ENCODE results near the gene ZNF740.
"Not testable (repeated sequence)": the region's sequence is repeated elsewhere in the genome, so short reads cannot be mapped to it uniquely, and the experiment has no call there.

The ZNF740 gene

DNA sequence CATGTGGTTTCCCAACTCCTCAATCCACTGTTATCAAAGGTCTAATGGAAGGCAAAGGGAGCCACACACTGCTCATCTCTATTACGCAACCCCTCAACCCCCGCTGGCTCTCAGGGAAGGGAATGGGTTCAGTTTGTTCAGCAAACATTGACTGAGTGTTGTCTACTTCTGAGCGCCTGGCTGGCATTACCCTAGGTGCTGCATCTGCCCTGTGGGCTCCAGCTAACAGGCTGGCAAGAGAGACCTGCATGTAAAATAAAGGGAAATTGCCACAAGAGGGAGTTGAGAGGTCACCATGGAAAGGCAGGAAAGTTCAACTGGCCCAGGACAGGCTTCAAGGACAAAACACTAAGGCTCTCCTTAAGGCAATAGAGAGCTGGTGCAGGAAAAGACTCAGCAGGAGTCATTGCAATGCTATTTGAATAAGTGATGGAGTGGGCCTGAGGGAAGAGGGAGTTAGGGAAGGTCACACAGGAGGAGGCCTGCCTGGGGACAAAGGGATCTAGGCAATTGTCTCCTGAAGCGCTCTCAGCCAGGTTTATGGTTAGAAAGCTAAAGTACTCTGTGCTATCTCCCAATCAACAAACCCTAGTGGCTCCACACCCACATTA lies 5.5 kb upstream of the ZNF740 start:
- DNase-seq = no peak

DNA sequence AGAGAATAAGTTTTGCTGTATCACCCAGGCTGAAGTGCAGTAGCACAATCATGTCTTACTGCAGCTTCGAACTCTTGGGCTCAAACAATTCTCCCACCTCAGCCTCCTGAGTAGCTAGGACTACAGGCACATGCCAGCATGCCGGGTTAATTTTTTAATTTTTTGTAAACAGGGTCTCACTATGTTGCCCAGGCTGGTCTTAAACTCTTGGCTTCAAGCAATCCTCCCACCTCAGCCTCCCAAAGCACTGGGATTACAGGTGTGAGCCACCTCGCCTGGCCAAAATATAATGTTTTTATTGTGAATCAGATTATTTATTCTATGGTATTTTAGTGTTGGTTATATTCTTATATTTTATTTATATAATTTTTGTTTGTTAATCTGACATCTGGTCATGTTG lies 3.8 kb upstream of the ZNF740 start:
- no peak for DNase-seq

DNA sequence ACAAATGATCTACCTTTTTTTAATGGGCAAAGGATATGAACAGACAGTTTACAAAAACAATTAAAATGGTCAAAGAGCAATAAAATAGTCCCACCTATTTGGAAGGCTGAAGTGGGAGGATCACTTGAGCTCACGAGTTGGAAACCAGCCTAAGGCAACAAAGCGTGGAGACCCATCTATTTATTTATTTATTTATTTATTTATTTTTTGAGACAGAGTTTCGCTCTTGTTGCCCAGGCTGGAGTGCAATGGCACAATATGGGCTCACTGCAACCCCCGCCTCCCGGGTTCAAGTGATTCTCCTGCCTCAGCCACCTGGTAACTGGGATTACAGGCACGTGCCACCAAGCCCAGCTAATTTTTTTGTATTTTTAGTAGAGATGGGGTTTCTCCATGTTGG lies 3.1 kb upstream of the ZNF740 start:
- not testable (repeated sequence) for DNase-seq

DNA sequence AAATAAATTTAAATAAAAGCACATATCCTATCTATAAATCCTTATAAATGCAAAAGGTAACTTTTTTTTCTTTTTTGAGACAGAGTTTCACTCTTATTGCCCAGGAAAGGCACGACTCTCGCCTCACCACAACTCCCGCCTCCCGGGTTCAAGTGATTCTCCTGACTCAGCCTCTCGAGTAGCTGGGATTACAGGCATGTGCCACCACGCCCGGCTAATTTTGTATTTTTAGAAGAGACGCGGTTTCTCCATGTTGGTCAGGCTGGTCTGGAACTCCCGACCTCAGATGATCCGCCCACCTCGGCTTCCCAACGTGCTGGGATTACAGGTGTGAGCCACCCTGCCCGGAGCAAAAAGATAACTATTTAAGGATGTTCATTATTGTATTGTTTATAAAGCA lies 1.7 kb upstream of the ZNF740 start:
- not testable (repeated sequence) for DNase-seq

DNA sequence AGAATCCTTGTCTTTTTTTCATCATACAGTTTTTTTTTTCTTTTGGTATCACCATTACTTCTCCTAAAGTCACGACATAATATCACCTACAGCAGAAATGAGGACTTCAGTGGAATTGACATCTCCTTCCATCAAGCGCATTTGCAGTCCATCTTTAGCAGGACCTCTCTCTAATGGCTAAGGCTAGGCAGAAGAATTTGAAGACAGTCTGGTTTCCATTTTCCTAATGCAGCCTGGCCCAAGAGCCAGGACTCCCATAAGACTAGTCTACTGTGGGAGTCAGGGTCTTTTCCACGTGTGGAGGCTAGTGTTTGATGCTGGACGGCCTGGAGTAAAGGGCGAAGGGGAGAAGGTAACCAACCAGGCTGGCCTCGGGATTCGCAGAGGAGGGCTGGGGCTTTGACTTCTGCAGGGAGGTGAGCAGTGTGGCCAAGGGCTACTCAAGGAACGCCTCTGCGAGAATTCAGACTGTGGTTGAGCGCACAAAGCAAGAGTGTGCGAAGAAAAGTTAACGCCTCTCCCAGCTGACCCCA lies 769 bp upstream of the ZNF740 start:
- DNase-seq = no peak

DNA sequence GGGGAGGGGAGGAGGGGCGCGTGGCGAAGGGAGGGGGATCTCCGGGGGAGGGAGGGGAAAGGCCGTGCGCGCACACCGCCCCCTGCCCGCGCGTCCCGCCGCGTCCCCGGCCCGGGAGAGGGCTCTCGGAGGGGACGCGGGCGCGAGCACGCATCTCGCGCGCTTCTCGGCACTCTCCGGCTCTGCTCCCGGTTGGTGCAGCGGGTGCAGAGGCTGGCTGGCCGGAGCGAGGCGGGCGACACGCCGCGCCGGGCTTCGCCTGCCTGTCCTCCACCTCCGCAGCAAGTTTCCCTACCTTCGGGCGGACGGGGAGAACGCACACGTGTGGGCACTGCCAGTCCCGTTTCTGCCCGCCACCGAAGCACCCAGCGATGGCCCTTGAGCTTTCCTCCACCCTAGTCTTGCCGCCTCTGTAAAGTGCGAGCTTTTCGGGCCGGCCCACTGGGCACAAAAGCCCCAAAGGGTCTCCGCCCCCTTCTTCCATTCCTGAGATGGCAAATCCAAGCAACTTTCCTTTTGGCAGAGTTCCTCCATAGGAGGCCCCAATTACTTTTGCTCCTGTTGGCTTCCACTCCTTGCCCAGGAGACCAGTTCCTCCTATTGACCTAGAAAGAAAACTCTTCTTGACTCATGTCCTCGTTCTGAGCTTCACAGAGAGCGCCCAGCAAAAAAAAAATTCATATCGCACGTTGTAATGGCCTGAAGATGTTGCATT lies 566 bp downstream of the ZNF740 start:
- peak; percentile 61 for DNase-seq

DNA sequence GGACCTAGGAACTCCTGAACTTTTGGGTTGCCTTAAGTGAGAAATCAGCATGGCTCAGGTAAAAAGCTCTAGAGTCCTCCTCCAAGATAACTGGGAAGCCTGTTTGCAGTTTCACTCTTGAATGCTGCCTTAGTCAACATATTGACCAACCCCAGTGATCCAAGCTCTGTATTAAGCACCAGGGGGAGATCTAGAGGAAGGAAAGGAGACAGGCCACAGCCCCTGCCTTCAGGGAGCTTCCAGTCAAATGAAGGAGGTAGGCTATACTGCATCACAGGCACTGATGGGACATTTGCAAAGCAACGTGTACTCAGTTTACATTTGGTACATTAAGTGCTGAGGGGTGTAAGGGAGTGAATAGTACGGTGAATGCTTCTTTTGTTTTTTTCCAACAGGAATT lies 1.4 kb downstream of the ZNF740 start:
- DNase-seq = no peak

DNA sequence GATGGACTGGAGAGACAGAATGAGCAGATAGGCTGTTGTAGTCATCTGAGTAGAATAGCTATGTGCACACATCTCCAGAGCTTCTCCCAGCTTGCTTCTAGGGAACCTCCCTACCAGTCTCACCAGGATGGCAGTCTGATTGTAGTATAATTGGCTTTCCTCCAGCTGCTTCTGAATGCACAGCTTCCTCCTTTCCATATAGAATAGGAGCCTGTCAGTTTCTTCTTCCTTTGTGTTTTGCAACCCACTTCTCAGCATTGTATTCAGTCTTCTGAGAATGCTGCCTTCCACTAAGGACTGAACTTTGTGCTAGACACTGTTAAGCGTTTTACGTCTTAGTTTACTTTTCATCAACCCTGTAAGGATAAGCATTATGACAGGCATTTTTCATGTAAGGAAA lies 2.4 kb downstream of the ZNF740 start:
- no peak for DNase-seq

DNA sequence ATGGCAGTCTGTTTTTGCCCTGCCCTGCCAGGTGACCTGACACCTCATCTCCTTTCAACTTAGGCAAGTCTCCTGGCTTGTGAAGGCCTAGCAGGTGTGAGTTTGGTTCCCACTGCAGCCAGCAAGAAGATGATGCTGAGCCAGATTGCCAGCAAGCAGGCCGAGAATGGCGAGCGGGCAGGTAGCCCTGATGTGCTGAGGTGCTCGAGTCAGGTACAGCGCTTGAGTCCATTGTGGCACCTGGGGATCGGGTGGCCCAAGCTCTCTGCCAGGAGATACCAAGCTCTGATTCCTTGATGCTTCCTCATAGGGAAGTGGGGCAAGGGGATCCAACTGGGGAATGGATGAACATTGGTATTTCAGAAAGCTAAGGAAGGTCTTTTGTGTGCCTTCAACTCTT lies 4.3 kb downstream of the ZNF740 start:
- DNase-seq = no peak

DNA sequence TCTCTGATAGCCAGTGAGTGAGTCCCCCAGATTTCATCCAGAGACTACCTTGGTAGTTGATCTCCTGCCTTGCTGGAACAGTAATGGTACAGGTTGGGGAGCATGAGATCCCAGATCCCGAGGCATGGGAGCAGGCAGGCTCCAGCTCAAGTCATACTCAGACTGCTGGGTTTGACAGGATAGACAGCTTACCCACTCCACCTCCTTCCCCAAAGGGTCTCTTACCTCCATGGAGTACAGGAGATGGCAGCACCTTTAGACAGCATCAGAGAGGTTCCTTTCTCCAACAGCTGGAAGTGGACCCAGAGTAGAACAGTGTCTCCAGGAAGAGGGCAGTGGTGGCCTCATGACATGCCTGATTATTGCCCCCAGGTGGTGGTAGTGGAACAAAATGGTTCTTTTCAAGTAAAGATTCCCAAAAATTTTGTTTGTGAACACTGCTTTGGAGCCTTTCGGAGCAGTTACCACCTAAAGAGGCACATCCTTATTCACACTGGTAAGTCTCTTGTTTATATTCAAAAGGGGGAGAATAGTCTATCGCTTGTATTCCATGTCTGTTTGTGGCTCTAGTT lies 5.1 kb downstream of the ZNF740 start:
- no peak for DNase-seq

DNA sequence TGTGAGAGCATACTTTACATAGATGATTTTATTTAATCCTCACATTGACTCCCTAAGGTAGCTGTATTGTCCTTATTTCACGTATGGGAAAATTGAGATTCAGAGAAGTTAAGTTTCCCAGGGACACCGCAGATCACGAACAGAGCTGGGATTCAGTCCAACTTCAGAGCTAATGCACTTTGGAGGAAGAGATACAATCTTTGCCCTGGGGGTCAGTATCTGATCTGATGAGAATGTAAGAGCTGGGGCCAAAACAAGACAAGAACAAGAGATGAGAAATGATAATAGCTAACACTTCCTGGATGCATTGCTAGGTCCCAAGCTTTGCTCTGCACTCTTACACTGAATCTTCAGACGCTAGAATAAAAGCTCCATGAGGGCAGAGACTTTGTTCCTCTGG lies 6.2 kb downstream of the ZNF740 start:
- DNase-seq = no peak

DNA sequence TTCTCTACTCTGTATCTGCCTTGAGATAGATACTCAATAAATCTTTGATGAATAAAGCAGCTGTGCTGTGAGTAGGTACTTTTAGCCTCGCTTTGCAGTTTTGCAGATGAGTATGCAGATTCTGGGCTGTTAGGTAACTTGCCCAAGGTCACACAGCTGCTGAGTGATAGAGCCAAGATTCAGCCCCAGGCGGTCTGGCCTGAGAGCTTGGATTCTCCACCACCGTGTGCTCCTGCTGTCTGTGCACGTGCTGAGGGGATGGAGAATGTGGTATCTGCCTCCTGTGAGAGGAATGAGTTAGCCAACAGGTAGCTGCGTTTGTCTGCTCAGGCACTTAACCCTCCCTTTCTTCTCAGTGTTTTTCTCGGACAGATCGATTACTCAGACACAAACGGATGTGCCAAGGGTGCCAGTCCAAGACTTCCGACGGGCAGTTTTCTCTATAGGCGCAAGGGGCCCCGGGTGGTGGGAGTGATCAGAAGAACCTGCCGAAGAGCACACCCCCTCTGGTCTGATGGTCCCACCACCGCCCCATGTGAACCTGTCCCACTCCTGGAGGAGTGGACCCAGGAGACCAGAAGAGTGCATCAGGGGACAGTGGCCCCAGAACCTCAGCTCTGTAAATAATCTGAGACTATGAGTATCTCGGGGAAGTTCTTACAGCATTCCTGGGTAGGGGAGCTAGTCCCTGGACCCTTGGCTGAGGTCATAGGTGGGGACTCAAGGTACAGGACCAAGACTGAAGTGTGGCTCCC lies 6.8 kb downstream of the ZNF740 start:
- DNase-seq = no peak

DNA sequence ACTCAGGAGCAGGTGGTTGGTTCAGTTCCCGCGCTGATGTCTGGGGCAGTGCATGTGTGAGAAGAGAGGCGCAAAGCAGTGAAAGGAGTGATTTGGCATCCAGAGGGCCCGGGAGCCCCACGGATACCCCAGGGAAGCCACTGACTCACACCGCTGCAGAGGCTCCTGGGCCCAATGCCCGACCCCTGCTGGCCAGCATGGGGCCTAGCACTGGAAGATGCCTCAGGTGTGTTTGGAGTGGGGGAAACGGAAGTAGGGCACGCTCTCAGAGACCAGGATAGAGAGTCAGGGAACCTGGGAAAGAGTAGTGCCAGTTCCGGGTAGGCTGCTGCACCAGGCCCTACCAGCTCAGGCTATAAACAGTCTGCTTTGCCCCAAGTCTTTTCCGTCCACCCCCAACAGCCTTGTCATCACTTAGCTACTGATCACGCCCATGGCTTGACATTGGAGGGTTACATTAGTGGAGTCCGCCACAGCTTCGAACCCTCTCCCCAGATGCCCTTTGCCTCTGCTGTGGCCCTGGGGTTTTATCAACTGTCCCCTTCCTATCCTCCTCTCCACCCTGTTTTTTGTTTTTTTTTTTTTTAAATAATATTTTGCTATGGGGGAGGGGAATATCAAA lies 9.7 kb downstream of the ZNF740 start:
- no peak for DNase-seq

DNA sequence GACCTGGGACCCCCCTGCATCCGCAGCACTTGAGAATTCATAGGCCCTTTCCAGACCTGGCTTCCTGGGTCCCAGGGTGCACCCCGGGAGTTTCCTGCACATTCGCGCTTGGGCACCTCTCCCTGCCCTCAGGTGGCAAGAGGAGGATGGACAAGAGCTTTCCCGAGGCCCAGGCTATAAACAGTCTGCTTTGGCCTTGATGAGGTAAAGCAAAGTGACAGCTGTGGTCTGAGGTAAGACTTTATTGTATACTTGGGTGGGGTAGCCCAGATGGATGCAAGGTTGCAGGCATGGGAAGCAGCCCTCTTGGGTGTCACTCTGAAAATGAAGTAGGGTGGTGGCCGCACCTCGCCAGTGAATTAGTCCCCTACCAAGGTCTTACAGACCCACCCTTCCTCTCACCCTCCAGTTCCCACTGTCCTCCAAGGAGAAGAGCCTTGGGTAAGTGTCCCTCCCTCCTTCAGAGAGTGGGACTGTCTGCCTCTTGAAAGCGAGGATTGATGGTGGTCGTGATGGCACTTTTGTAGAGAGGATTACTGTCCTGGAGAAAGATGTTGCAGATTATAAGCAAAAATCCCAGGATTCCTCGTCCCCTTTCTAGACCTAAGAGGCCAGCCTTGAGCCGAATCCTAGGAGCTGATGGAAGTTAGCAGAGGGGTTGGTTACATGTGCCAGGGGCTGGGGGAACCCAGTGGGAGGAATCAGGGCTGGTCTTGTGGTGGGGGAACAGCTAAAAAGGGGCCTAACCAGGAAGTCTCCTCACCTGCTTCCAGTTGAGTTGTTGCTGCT lies 10.8 kb downstream of the ZNF740 start:
- DNase-seq = no peak

DNA sequence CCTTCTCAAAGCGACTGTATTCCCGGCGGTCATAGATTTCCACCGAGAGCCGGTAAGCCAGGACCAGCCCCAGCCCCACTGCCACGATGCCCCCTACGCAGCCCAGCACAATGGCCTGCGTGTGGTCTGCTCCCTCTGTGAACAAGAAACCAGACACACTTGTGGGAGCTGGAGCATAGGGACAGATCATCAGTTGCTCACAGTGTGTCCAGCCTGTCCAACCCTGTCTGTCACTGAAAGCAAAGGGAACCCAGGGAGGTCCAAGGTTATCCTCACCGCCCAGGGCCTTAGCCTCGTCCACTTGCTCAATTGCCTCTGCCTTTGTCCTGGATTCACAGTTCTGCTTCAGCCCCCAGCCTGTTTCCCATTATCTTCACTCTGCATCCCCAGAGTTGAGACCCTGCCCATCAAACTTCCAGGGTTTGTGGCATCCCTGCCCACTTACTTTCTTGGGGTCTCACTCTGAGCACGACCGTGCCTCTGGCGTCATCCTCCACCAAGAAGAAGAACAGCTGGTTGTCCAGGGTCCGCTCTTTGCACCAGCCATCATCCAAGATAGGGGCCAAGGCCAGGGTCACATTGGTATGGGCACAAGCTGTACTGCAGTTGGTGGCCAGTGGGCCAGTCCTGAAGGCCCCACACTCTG lies 11.5 kb downstream of the ZNF740 start:
- DNase-seq = no peak

DNA sequence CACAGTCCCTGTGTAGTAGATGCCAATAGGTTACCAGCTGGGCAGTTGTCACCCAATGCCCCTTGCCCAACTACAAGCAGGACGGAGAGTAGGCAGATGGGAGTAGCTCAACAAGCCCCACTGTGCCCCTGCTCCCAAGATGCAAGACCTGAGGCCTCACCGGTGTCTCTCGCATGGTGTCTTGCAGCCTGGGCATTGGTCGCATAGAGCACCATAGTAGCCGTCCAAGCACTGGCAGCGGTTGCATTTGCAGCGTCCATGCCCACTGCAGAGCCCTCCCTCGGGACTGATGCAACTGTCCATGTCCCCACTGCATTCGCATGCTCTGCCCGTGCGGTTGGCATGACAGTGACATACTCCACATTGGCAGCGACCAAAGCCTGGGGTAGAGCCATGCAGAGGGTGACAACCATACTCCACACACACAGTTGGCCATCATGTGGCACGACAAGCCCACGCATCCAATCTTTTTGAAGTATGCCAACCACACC lies 12.1 kb downstream of the ZNF740 start:
- no peak for DNase-seq

DNA sequence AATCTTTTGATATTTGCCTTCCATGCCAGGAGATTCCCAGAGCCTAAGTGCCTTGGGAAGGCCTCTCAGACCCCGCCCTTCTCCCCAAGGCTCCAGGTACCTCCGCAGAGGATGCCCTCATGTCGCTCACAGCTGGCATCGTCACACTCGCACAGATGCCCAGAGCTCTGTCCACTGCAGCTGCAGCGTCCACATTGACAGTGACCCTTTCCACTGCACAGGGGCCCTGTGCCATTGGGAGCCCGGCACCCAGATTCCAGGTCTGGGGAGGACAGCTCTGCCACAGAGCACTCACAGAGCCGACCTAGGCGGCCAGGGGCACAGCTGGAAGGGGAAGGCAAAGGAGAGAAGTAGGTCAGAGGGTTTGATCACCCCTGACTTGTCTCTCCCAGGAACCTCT lies 12.5 kb downstream of the ZNF740 start:
- DNase-seq = no peak

DNA sequence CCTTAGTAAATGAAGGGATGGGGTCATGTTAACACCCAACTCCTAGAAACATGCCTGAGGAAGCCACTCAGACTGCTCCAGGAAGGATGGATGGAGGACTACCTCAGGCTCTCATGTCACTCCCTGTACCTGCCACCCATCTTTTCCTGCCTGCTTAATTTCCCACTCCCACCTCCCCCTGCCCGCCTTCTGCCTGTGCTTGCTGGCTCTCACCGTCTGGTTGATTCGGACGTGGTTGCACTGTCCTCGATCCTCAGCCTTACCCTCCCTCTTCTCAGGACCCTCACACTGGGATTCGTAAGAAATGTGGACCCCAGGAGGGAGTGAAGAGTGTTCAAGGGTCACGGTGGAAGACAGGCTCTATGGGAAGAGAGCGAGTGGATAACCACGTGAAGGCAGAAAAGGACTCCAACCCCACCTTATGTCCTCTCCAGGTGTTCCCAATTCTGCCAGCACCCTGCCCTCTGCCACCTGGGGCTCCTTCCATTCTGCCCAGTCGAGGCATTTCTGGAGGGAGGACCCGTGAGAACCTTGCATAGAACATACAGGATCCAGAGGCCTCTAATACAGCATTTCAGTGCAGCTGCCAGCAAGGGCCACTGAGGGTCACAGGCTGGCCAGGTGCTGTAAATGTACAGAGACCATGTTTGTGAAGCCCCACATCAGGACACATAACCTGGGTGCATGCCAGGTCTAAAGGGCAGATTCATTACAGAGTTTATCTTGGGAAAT lies 13.6 kb downstream of the ZNF740 start:
- no peak for DNase-seq

DNA sequence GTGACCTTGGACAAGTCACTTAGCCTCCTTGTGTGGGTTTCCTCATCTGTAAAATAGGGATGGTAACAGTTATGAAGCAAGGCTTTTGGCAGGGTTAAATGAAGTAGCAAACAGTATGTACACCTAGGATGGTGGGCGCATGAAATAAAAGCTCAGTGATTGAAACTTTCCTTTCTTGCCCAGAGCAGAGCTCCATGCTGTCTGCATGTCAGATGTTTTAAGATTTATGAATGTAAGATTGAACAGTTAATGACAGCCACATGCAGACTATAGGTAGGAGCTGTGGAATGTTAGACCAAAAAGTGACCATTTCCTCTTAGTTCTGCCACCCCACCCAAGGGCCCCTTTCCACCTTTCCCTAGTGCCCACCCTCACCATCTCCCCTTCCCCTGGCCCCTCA lies 14.5 kb downstream of the ZNF740 start:
- DNase-seq = no peak

DNA sequence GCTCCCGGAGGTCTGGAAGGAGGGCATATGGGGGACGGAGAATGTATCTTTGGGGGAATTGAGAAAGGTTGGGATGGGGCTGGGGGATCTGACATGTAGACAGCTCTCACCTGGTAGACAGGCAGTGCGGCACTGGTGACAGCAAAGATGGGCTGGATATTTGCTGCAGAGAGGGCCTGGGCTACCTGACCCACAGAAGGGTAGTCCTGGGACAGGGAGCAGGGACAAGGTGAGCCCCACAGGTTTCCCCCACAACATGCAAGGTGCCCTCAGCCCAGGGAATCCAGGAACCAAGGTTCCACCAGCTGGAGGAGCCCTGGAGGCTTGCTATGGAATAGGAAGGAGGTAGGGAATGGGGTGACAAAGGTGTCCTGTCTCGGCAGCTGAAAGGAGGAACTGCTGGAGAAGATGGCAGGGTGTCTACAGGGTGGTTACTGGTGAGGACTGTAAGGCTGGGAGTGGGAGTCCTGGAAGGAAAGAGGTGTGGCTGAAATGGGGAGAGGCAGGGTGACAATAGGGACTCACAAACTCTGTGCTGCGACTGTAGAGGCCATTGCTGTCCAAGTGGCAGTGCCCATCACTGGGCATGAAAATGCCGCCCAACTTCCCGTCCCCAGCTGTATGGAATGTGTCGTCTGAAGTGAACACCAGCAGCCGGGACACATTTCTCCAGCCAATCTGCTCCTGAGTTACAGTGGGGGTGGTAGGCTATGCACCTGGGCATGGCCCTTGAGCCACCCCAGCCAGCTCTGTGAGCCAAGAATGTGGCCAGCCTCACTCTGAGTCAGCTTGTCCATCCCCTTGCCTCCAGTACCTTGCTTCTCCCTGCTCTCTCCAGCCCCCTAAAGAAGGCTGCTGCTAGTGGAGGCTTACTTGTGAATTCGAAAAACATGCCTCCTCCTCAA lies 15.2 kb downstream of the ZNF740 start:
- DNase-seq = no peak
